ENCODE data around the gene ATP2B3.

Gene ATP2B3

DNA sequence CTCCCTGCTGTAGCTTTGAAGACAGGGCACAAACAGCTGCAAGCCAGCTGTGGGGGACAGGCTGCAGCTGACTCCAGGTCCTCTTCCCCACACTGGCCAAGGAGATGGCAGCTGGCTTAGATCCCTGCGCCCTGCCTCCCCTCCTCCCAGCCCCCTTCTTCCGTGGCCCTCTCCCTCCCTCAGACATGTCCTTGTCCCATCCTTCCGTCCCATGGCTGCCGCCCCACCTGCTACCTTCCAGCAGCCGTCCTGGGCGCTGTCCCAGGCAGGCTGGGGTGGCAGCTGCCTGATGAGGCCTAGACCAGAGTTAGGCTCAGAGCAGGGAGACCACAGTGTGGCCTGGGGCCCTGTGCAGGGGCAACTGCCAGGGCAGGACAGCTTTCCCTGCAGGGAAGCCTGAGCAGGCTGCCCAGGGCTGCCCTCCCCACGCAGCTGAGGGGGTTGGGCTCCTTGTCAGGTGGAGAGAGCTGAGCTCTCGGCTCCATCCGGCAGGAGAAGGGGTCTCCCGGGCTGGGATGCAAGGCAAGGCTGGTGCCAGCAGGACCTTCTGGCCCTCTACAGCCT lies 26.0 kb upstream of the ATP2B3 start:
- no peak overlapping the region for H3K27ac ChIP-seq (ENCODE audit: low read depth, low read length)
- no peak overlapping the region for H2AFZ ChIP-seq (ENCODE audit: low read depth, low read length, severe bottlenecking)
- no peaks in the 10 kb centered on the region for H4K20me1 ChIP-seq (ENCODE audit: low read depth, low read length)
- H3K4me2 ChIP-seq (ENCODE audit: low read depth, low read length, poor library complexity, severe bottlenecking): no peak overlapping the region
- H3K9me3 ChIP-seq (ENCODE audit: insufficient read depth, low read length): no peaks in the 10 kb centered on the region
- no peaks in the 10 kb centered on the region for H3K9me2 ChIP-seq (replicated peaks; ENCODE audit: insufficient read depth, low read length)
- no peaks in the 10 kb centered on the region for H3F3A ChIP-seq (ENCODE audit: insufficient read depth)
- no peak for TF ChIP-seq EZH2phosphoT487 (conservative IDR thresholded peaks at IDR 0.05; ENCODE audit: low read length)
- TF ChIP-seq, protein P1, sequence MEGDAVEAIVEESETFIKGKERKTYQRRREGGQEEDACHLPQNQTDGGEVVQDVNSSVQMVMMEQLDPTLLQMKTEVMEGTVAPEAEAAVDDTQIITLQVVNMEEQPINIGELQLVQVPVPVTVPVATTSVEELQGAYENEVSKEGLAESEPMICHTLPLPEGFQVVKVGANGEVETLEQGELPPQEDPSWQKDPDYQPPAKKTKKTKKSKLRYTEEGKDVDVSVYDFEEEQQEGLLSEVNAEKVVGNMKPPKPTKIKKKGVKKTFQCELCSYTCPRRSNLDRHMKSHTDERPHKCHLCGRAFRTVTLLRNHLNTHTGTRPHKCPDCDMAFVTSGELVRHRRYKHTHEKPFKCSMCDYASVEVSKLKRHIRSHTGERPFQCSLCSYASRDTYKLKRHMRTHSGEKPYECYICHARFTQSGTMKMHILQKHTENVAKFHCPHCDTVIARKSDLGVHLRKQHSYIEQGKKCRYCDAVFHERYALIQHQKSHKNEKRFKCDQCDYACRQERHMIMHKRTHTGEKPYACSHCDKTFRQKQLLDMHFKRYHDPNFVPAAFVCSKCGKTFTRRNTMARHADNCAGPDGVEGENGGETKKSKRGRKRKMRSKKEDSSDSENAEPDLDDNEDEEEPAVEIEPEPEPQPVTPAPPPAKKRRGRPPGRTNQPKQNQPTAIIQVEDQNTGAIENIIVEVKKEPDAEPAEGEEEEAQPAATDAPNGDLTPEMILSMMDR (IDR thresholded peaks at IDR 0.05; ENCODE audit: insufficient read depth, low read length, poor library complexity, severe bottlenecking): no peak
- H3K36me3 ChIP-seq (ENCODE audit: low read length): no peaks in the 10 kb centered on the region
- no peak overlapping the region for H3K4me3 ChIP-seq (ENCODE audit: insufficient read depth, low read length, poor library complexity, severe bottlenecking)
- H3K79me2 ChIP-seq (ENCODE audit: insufficient read depth, low read length): no peaks in the 10 kb centered on the region
- H3K9ac ChIP-seq (ENCODE audit: low read length): no peak overlapping the region
- no peaks in the 10 kb centered on the region for H3K27me3 ChIP-seq (ENCODE audit: low read length)

DNA sequence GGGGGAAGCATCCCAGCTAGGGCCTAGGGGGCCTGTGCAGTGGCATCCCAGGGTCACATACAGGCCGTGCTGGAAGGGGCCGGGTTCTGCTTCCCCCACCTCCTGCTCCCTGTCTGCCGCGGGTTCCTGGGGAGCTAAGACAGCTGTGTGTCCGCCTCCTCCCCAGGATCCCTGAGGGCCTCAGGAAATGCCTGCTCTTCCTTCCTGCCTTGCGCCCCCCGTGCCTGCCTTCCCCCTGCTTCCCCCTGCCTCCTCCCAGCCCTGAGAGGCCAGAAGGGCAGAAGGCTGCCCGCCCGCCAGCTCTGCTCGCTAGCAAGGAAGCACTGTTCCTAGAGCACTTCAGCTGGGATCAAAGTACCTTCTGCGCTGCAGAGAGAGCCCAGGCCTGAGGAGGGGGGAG lies 25.5 kb upstream of the ATP2B3 start:
- H3K9me3 ChIP-seq (ENCODE audit: insufficient read depth, low read length): no peaks in the 10 kb centered on the region
- TF ChIP-seq, protein P1 (IDR thresholded peaks at IDR 0.05; ENCODE audit: insufficient read depth, low read length, poor library complexity, severe bottlenecking): no peak
- TF ChIP-seq EZH2phosphoT487 (conservative IDR thresholded peaks at IDR 0.05; ENCODE audit: low read length): no peak
- H3K36me3 ChIP-seq (ENCODE audit: low read length): no peaks in the 10 kb centered on the region
- no peak overlapping the region for H3K4me2 ChIP-seq (ENCODE audit: low read depth, low read length, poor library complexity, severe bottlenecking)
- no peaks in the 10 kb centered on the region for H4K20me1 ChIP-seq (ENCODE audit: low read depth, low read length)
- H3K79me2 ChIP-seq (ENCODE audit: insufficient read depth, low read length): no peaks in the 10 kb centered on the region
- H3F3A ChIP-seq (ENCODE audit: insufficient read depth): no peaks in the 10 kb centered on the region
- no peak overlapping the region for H2AFZ ChIP-seq (ENCODE audit: low read depth, low read length, severe bottlenecking)
- H3K27ac ChIP-seq (ENCODE audit: low read depth, low read length): no peak overlapping the region
- no peak overlapping the region for H3K9ac ChIP-seq (ENCODE audit: low read length)
- no peak overlapping the region for H3K4me3 ChIP-seq (ENCODE audit: insufficient read depth, low read length, poor library complexity, severe bottlenecking)
- no peaks in the 10 kb centered on the region for H3K9me2 ChIP-seq (replicated peaks; ENCODE audit: insufficient read depth, low read length)
- no peaks in the 10 kb centered on the region for H3K27me3 ChIP-seq (ENCODE audit: low read length)

DNA sequence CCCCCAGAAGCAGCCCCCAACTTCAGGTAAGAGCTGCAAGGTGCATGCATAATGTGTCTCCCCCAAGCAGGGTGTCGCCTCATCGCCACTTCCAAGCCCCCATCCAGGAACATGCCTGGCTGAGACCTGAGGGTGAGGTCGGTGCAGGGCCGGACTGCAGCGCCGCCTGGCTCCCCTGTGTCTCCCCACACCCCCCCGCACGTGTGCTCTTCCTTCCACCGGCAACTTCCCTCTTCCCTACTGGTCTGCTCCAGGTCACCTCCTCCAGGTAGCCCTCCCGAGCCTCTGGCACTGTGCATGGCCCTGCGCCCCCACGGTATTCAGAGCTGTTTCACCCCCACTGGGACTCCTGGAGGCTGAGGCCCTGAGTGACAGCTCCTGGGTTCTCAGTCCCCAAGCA lies 24.9 kb upstream of the ATP2B3 start:
- no peaks in the 10 kb centered on the region for H3K27me3 ChIP-seq (ENCODE audit: low read length)
- H4K20me1 ChIP-seq (ENCODE audit: low read depth, low read length): no peaks in the 10 kb centered on the region
- no peaks in the 10 kb centered on the region for H3K36me3 ChIP-seq (ENCODE audit: low read length)
- no peak for TF ChIP-seq EZH2phosphoT487 (conservative IDR thresholded peaks at IDR 0.05; ENCODE audit: low read length)
- TF ChIP-seq, protein P1 (IDR thresholded peaks at IDR 0.05; ENCODE audit: insufficient read depth, low read length, poor library complexity, severe bottlenecking): no peak
- H2AFZ ChIP-seq (ENCODE audit: low read depth, low read length, severe bottlenecking): no peak overlapping the region
- H3K9ac ChIP-seq (ENCODE audit: low read length): no peak overlapping the region
- no peaks in the 10 kb centered on the region for H3K79me2 ChIP-seq (ENCODE audit: insufficient read depth, low read length)
- H3F3A ChIP-seq (ENCODE audit: insufficient read depth): no peaks in the 10 kb centered on the region
- H3K9me2 ChIP-seq (replicated peaks; ENCODE audit: insufficient read depth, low read length): no peaks in the 10 kb centered on the region
- no peaks in the 10 kb centered on the region for H3K9me3 ChIP-seq (ENCODE audit: insufficient read depth, low read length)
- no peak overlapping the region for H3K4me3 ChIP-seq (ENCODE audit: insufficient read depth, low read length, poor library complexity, severe bottlenecking)
- H3K4me2 ChIP-seq (ENCODE audit: low read depth, low read length, poor library complexity, severe bottlenecking): no peak overlapping the region
- H3K27ac ChIP-seq (ENCODE audit: low read depth, low read length): no peak overlapping the region

All from SU-DHL-6 (cell line).